ENCODE results near the gene CLCN1. TPM values are rescaled to one million over a fixed set of nuclear protein-coding genes. Genes with fewer than 3 reads are reported as not detected.

CLCN1 gene
- total RNA-seq, 1 donor from 2014 or later, result 0.14 TPM

- TF ChIP-seq CTCF (IDR thresholded peaks at IDR 0.05; ENCODE audit: unreplicated experiment), result no peak
- Mint-ChIP-seq H3K4me1 (ENCODE audit: low read depth) (no peaks in the 10 kb centered on the region), H3K9me3 (ENCODE audit: low read depth) (no peaks in the 10 kb centered on the region), H3K36me3 (ENCODE audit: insufficient read depth) (peaks cover 15% of the 10 kb centered on the region), H3K27me3 (no peaks in the 10 kb centered on the region), H3K27ac (no peak overlapping the region), H3K4me3 (ENCODE audit: low read depth) (no peak overlapping the region)
- no peak for DNase-seq (ENCODE audit: low spot score, unreplicated experiment)
These were observed 1.8 kb upstream of the CLCN1 start for GRCh38 chr7:143314127-143314526.

- no peaks in the 10 kb centered on the region for H3K9me3 Mint-ChIP-seq (ENCODE audit: low read depth)
- no peak overlapping the region for H3K4me3 Mint-ChIP-seq (ENCODE audit: low read depth)
- no peaks in the 10 kb centered on the region for H3K27me3 Mint-ChIP-seq
- DNase-seq (ENCODE audit: low spot score, unreplicated experiment), result no peak
- no peak overlapping the region for H3K27ac Mint-ChIP-seq
- peaks cover 8% of the 10 kb centered on the region for H3K36me3 Mint-ChIP-seq (ENCODE audit: insufficient read depth)
- TF ChIP-seq CTCF (IDR thresholded peaks at IDR 0.05; ENCODE audit: unreplicated experiment), result no peak
- no peaks in the 10 kb centered on the region for H3K4me1 Mint-ChIP-seq (ENCODE audit: low read depth)
These were observed 581 bp downstream of the CLCN1 start for GRCh38 chr7:143316492-143316891.

DNA sequence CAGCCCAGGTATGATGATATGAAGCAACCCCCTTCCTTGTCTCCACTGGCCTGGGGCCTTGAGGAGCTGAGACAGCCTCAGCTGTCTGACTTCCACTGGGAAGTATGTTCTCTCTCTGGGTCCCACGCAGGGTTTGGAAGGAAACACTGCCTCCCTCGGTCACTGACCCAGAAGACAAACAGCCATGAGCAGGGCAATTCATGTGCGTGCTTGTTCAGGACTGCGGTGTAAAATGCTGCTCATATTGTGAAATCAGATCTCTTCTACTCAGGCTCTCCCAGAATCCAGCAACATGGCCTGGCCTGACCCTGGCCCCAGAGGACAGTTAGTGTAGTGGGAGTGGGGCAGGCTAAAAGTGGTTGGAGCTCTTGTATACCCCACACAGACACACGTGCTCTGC is 2.8 kb downstream of the CLCN1 start:
- no peaks in the 10 kb centered on the region for H3K27me3 Mint-ChIP-seq
- DNase-seq (ENCODE audit: low spot score, unreplicated experiment), result no peak
- H3K4me3 Mint-ChIP-seq (ENCODE audit: low read depth), result no peak overlapping the region
- no peak for TF ChIP-seq CTCF (IDR thresholded peaks at IDR 0.05; ENCODE audit: unreplicated experiment)
- H3K27ac Mint-ChIP-seq, result no peak overlapping the region
- H3K9me3 Mint-ChIP-seq (ENCODE audit: low read depth), result no peaks in the 10 kb centered on the region
- H3K36me3 Mint-ChIP-seq (ENCODE audit: insufficient read depth), result no peaks in the 10 kb centered on the region
- H3K4me1 Mint-ChIP-seq (ENCODE audit: low read depth), result no peaks in the 10 kb centered on the region

- Mint-ChIP-seq H3K27ac (no peak overlapping the region), H3K9me3 (ENCODE audit: low read depth) (no peaks in the 10 kb centered on the region), H3K4me1 (ENCODE audit: low read depth) (peaks cover 11% of the 10 kb centered on the region), H3K36me3 (ENCODE audit: insufficient read depth) (no peaks in the 10 kb centered on the region), H3K4me3 (ENCODE audit: low read depth) (no peak overlapping the region), H3K27me3 (no peaks in the 10 kb centered on the region)
- DNase-seq (ENCODE audit: low spot score, unreplicated experiment), result no peak
- no peak for TF ChIP-seq CTCF (IDR thresholded peaks at IDR 0.05; ENCODE audit: unreplicated experiment)
These were observed 4.7 kb downstream of the CLCN1 start for GRCh38 chr7:143320620-143321019.

GRCh38 chr7:143321242-143321641 is 5.3 kb downstream of the CLCN1 start:
- Mint-ChIP-seq H3K4me1 (ENCODE audit: low read depth) (peaks cover 11% of the 10 kb centered on the region), H3K27ac (no peak overlapping the region), H3K36me3 (ENCODE audit: insufficient read depth) (no peaks in the 10 kb centered on the region), H3K4me3 (ENCODE audit: low read depth) (no peak overlapping the region), H3K9me3 (ENCODE audit: low read depth) (no peaks in the 10 kb centered on the region), H3K27me3 (no peaks in the 10 kb centered on the region)
- DNase-seq (ENCODE audit: low spot score, unreplicated experiment), result no peak
- no peak for TF ChIP-seq CTCF (IDR thresholded peaks at IDR 0.05; ENCODE audit: unreplicated experiment)

All from progenitor cell of endocrine pancreas (in vitro differentiated cells).